ENCODE data around the gene ZNF740.
A peak's percentile ranks its signal among the peaks of the same experiment; 100 is the strongest.

ZNF740 gene

DNA sequence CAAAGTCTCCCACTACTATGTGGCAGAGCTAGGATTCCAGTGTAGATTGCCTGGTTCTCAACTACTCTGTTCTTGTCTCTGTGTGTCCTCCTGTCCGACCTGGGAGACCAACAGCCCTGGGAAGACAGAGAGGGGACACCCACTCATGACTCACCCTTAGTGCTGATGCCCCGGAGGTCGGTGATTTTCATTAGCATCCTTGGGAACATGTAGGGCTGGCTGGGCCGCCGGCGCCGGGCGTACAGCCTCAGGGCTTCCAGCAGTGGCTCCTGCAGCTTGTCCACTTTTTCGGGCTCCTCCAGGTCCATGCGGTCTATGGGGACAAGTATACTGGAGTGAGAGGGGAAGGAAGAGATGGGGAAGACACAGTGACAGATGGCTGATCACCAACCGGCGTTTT lies 32.4 kb downstream of the ZNF740 start:
- Histone ChIP-seq H3K9me3 (ENCODE audit: low read length) (no peaks in the 10 kb centered on the region), H3K4me2 (ENCODE audit: low read length) (no peak overlapping the region), H2AFZ (ENCODE audit: low read length) (no peak overlapping the region), H4K20me1 (ENCODE audit: insufficient read depth, low read length) (no peaks in the 10 kb centered on the region), H3K4me3 (ENCODE audit: low read depth, low read length, poor library complexity, severe bottlenecking) (no peak overlapping the region), H3K27me3 (ENCODE audit: insufficient read depth, low read length) (peaks cover 3% of the 10 kb centered on the region; the same call in 1 of the 2 replicates), H3K4me1 (ENCODE audit: insufficient read depth, low read length, severe bottlenecking) (peaks cover 15% of the 10 kb centered on the region), H3K79me2 (ENCODE audit: insufficient read depth, low read length) (no peaks in the 10 kb centered on the region), H3K9ac (ENCODE audit: low read length) (no peak overlapping the region), H3K9me2 (ENCODE audit: low read depth, low read length) (no peaks in the 10 kb centered on the region), H3K27ac (ENCODE audit: low read depth, low read length, poor library complexity, severe bottlenecking) (no peak overlapping the region), H3K36me3 (ENCODE audit: insufficient read depth, low read length) (no peaks in the 10 kb centered on the region), H3F3A (ENCODE audit: insufficient read depth, low read length) (no peaks in the 10 kb centered on the region; the same call in 1 of the 2 replicates)
- no peak for TF ChIP-seq EZH2 (IDR thresholded peaks at IDR 0.05; ENCODE audit: borderline replicate concordance, low read length)
- TF ChIP-seq, protein P1, sequence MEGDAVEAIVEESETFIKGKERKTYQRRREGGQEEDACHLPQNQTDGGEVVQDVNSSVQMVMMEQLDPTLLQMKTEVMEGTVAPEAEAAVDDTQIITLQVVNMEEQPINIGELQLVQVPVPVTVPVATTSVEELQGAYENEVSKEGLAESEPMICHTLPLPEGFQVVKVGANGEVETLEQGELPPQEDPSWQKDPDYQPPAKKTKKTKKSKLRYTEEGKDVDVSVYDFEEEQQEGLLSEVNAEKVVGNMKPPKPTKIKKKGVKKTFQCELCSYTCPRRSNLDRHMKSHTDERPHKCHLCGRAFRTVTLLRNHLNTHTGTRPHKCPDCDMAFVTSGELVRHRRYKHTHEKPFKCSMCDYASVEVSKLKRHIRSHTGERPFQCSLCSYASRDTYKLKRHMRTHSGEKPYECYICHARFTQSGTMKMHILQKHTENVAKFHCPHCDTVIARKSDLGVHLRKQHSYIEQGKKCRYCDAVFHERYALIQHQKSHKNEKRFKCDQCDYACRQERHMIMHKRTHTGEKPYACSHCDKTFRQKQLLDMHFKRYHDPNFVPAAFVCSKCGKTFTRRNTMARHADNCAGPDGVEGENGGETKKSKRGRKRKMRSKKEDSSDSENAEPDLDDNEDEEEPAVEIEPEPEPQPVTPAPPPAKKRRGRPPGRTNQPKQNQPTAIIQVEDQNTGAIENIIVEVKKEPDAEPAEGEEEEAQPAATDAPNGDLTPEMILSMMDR (IDR thresholded peaks at IDR 0.05; ENCODE audit: low read length): no peak

GRCh38 chr12:53213348-53213747 lies 32.8 kb downstream of the ZNF740 start:
- H3K4me3 ChIP-seq (ENCODE audit: low read depth, low read length, poor library complexity, severe bottlenecking): no peak overlapping the region
- no peaks in the 10 kb centered on the region for H3K9me2 ChIP-seq (ENCODE audit: low read depth, low read length)
- no peaks in the 10 kb centered on the region for H3K36me3 ChIP-seq (ENCODE audit: insufficient read depth, low read length)
- no peaks in the 10 kb centered on the region; the same call in 1 of the 2 replicates for H3F3A ChIP-seq (ENCODE audit: insufficient read depth, low read length)
- no peak overlapping the region for H3K27ac ChIP-seq (ENCODE audit: low read depth, low read length, poor library complexity, severe bottlenecking)
- no peak overlapping the region; the same call in 1 of the 2 replicates for H3K4me2 ChIP-seq (ENCODE audit: low read length)
- H3K27me3 ChIP-seq (ENCODE audit: insufficient read depth, low read length): peaks cover 3% of the 10 kb centered on the region; the same call in 1 of the 2 replicates
- H3K9ac ChIP-seq (ENCODE audit: low read length): no peak overlapping the region
- no peaks in the 10 kb centered on the region for H3K9me3 ChIP-seq (ENCODE audit: low read length)
- H3K79me2 ChIP-seq (ENCODE audit: insufficient read depth, low read length): no peaks in the 10 kb centered on the region
- H2AFZ ChIP-seq (ENCODE audit: low read length): no peak overlapping the region
- H4K20me1 ChIP-seq (ENCODE audit: insufficient read depth, low read length): no peaks in the 10 kb centered on the region
- peaks cover 12% of the 10 kb centered on the region for H3K4me1 ChIP-seq (ENCODE audit: insufficient read depth, low read length, severe bottlenecking)
- TF ChIP-seq, protein P1 (IDR thresholded peaks at IDR 0.05; ENCODE audit: low read length): peak; percentile 96
- no peak for TF ChIP-seq EZH2 (IDR thresholded peaks at IDR 0.05; ENCODE audit: borderline replicate concordance, low read length)

- H3K9me3 ChIP-seq (ENCODE audit: low read length): no peaks in the 10 kb centered on the region
- no peak overlapping the region for H3K27ac ChIP-seq (ENCODE audit: low read depth, low read length, poor library complexity, severe bottlenecking)
- TF ChIP-seq EZH2 (IDR thresholded peaks at IDR 0.05; ENCODE audit: borderline replicate concordance, low read length): no peak
- TF ChIP-seq, protein P1 (IDR thresholded peaks at IDR 0.05; ENCODE audit: low read length): no peak
- H3K9me2 ChIP-seq (ENCODE audit: low read depth, low read length): no peaks in the 10 kb centered on the region
- H4K20me1 ChIP-seq (ENCODE audit: insufficient read depth, low read length): no peaks in the 10 kb centered on the region
- no peak overlapping the region for H3K4me2 ChIP-seq (ENCODE audit: low read length)
- H3K4me3 ChIP-seq (ENCODE audit: low read depth, low read length, poor library complexity, severe bottlenecking): no peak overlapping the region
- H3K4me1 ChIP-seq (ENCODE audit: insufficient read depth, low read length, severe bottlenecking): peaks cover 4% of the 10 kb centered on the region
- H3K9ac ChIP-seq (ENCODE audit: low read length): no peak overlapping the region
- H3K36me3 ChIP-seq (ENCODE audit: insufficient read depth, low read length): no peaks in the 10 kb centered on the region
- no peaks in the 10 kb centered on the region for H3F3A ChIP-seq (ENCODE audit: insufficient read depth, low read length)
- H2AFZ ChIP-seq (ENCODE audit: low read length): no peak overlapping the region
- H3K79me2 ChIP-seq (ENCODE audit: insufficient read depth, low read length): no peaks in the 10 kb centered on the region
- H3K27me3 ChIP-seq (ENCODE audit: insufficient read depth, low read length): peaks cover 3% of the 10 kb centered on the region; the same call in 1 of the 2 replicates
Measured at GRCh38 chr12:53214221-53214620, 33.7 kb downstream of the ZNF740 start.
